Endothelial cell of umbilical vein (primary cell): ENCODE results near the gene TSPAN8. TPM values are rescaled to one million over a fixed set of nuclear protein-coding genes. Genes with fewer than 3 reads are reported as not detected.

Experiments used
- BruUV-seq: library from RNA; stranded (reverse); fragments of 400-500 nt; replicated peaks from 2 replicates; lab custom pipeline; 2021; lab: Mats Ljungman, UMichigan
- CTCF ChIA-PET: fragments of 300-600, 350-600 bp; sonication (Branson Sonifier 250); formaldehyde crosslinking; loops from one replicate; lab custom pipeline; 2021; ENCODE audit warnings: antibody characterized with exemption, inconsistent platforms; lab: Charles Lee
- POLR2A ChIA-PET: fragments of 300-600, 350-600 bp; sonication (Branson Sonifier 250); formaldehyde crosslinking; loops from one replicate; lab custom pipeline; 2021; ENCODE audit warnings: antibody characterized with exemption, inconsistent platforms; lab: Charles Lee
- DNase-seq: peaks from one replicate; pipeline ENCODE4 v3.0.0-alpha.2; 2011; ENCODE audit warnings: low read depth, low spot score
- FAIRE-seq: peaks from 2 replicates; lab custom pipeline; 2011; peaks lifted over from hg19 to GRCh38; lab: Jason Lieb, UNC
- H2AFZ ChIP-seq: 2 replicates; pipeline ENCODE4 v1.6.0; 2012; ENCODE audit warnings: low read depth, low read length, control low read depth, inconsistent platforms
- H3K27ac ChIP-seq: 2 replicates; pipeline ENCODE4 v1.5.1; 2011; ENCODE audit warnings: low read depth, mild to moderate bottlenecking, control low read depth, low read length, moderate library complexity; ENCODE audit not compliant: insufficient read depth
- H3K27me3 ChIP-seq, 2 experiments: 2 replicates each; pipeline versions ENCODE4 v1.6.0 to v1.6.1; 2011; ENCODE audit warnings: low read length in 2 of 2, mixed read lengths in 1 of 2; ENCODE audit not compliant: control insufficient read depth in 2 of 2, insufficient read depth in 2 of 2
- H3K36me3 ChIP-seq, 2 experiments: 2 replicates in 1 of 2; 3 replicates in 1 of 2; pipeline ENCODE4 v1.5.1; 2011; ENCODE audit warnings: low read length in 2 of 2, mild to moderate bottlenecking in 1 of 2, moderate library complexity in 1 of 2; ENCODE audit not compliant: control insufficient read depth in 2 of 2, insufficient read depth in 2 of 2; ENCODE audit errors: extremely low read depth in 1 of 2
- H3K4me1 ChIP-seq: 3 replicates; pipeline ENCODE4 v1.5.1; 2011; ENCODE audit warnings: mild to moderate bottlenecking, low read length; ENCODE audit not compliant: control insufficient read depth, insufficient read depth; ENCODE audit errors: extremely low read depth
- H3K4me2 ChIP-seq: 2 replicates; pipeline ENCODE4 v1.6.1; 2011; ENCODE audit warnings: low read length, control low read depth, mixed read lengths; ENCODE audit not compliant: insufficient read depth
- H3K4me3 ChIP-seq, 3 experiments: fragments of 200-600 bp in 1 of 3; sonication (generic), shearing (Covaris generic) in 1 of 3; replicated peaks in 1 of 3; 2 replicates each; pipeline ENCODE4 v1.5.1; 2011 to 2016; ENCODE audit warnings: control low read depth in 3 of 3, low read length in 3 of 3, mild to moderate bottlenecking in 2 of 3, inconsistent platforms in 1 of 3, low read depth in 1 of 3, moderate library complexity in 1 of 3; ENCODE audit not compliant: insufficient read depth in 1 of 3
- H3K79me2 ChIP-seq: 2 replicates; pipeline ENCODE4 v1.6.0; 2012; ENCODE audit warnings: low read length, inconsistent platforms; ENCODE audit not compliant: control insufficient read depth, insufficient read depth
- H3K9ac ChIP-seq: replicated peaks from 2 replicates; pipeline ENCODE3; 2011; ENCODE audit warnings: low read length, control low read depth; ENCODE audit not compliant: insufficient read depth; ENCODE audit errors: extremely low read depth
- H3K9me1 ChIP-seq: replicated peaks from 3 replicates; pipeline ENCODE4 v1.6.0; 2011; ENCODE audit warnings: mild to moderate bottlenecking, low read length; ENCODE audit not compliant: control insufficient read depth, insufficient read depth; ENCODE audit errors: extremely low read depth
- H3K9me3 ChIP-seq: replicated peaks from 2 replicates; pipeline ENCODE4 v1.5.1; 2012; ENCODE audit warnings: low read length, inconsistent platforms; ENCODE audit not compliant: control insufficient read depth, insufficient read depth
- H4K20me1 ChIP-seq: replicated peaks from 2 replicates; pipeline ENCODE3; 2011; ENCODE audit warnings: mild to moderate bottlenecking, low read length; ENCODE audit not compliant: control insufficient read depth, insufficient read depth; ENCODE audit errors: extremely low read depth
- EZH2 ChIP-seq: IDR thresholded peaks from 2 replicates; pipeline ENCODE4 v1.6.1; 2012; ENCODE audit warnings: borderline replicate concordance, low read depth, mild to moderate bottlenecking, moderate library complexity, low read length, inconsistent platforms; ENCODE audit not compliant: severe bottlenecking
- FOS ChIP-seq: IDR thresholded peaks from 2 replicates; pipeline ENCODE4 v1.6.1; 2011; ENCODE audit warnings: mild to moderate bottlenecking, low read length, moderate library complexity, borderline replicate concordance; ENCODE audit not compliant: insufficient read depth
- GATA2 ChIP-seq: IDR thresholded peaks from 2 replicates; pipeline ENCODE4 v1.7.0; 2011; ENCODE audit warnings: low read depth, mild to moderate bottlenecking, moderate library complexity, mixed read lengths, low read length; ENCODE audit not compliant: insufficient read length, insufficient read depth
- JUN ChIP-seq: IDR thresholded peaks from 2 replicates; pipeline ENCODE4 v1.6.1; 2011; ENCODE audit warnings: borderline replicate concordance, low read depth; ENCODE audit not compliant: insufficient read length, insufficient read depth
- MYC ChIP-seq: IDR thresholded peaks from one replicate; pipeline ENCODE4 v1.6.1; 2011; ENCODE audit warnings: mild to moderate bottlenecking, low read depth, low read length
- POLR2A ChIP-seq: IDR thresholded peaks from 2 replicates; pipeline ENCODE4 v1.6.1; 2012; ENCODE audit warnings: low read depth, mild to moderate bottlenecking, control low read depth, low read length
- POLR2AphosphoS5 ChIP-seq: IDR thresholded peaks from 2 replicates; pipeline ENCODE4 v1.6.1; 2012; ENCODE audit warnings: low read depth, mild to moderate bottlenecking, control low read depth, low read length, moderate library complexity; ENCODE audit not compliant: insufficient read depth
- dilution Hi-C: fragments of 300-500 bp; cut with MboI; formaldehyde crosslinking; loops from one replicate; pipeline ENCODE4 v1.15.0; 2019; ENCODE audit warnings: low sequenced_read_pairs; ENCODE audit not compliant: extremely low pct_ligation_motif_present
- intact Hi-C: fragments of 100-400 bp; cut with micrococcal nuclease; formaldehyde crosslinking; loops from one replicate; pipeline ENCODE4 v1.10.0; 2022
- polyA plus RNA-seq, 4 experiments: library from polyadenylated mRNA; depleted of rRNA in 3 of 4; stranded (reverse) in 3 of 4; unstranded in 1 of 4; fragments of >200 nt; gene quantifications; 2 replicates each; pipeline versions ENCODE4 v1.2.1 to v1.2.3, GENCODE V29; 2011 to 2012; ENCODE audit warnings: missing spikeins in 1 of 4
- total RNA-seq: library from RNA; stranded (reverse); gene quantifications from 2 replicates; pipeline ENCODE4 v1.2.3, GENCODE V29; 2021
- TF ChIP-seq, protein P1 (sequence below), 2 donors: IDR thresholded peaks; 1 replicate in 1 of 2; 2 replicates in 1 of 2; pipeline ENCODE4 v1.5.1; 2011; ENCODE audit warnings: low read length in 2 of 2, mild to moderate bottlenecking in 2 of 2, moderate library complexity in 2 of 2, control low read depth in 1 of 2, inconsistent platforms in 1 of 2, low read depth in 1 of 2; ENCODE audit not compliant: insufficient read depth in 1 of 2; ENCODE audit errors: extremely low read depth in 1 of 2
- TF ChIP-seq, protein P2 (sequence below): IDR thresholded peaks from 2 replicates; pipeline ENCODE4 v1.6.1; 2011; ENCODE audit not compliant: insufficient read depth, insufficient read length

The TSPAN8 gene
- total and polyA plus RNA-seq, 2 donors (not counting 3 experiments of a cell fraction or from before 2014, with no cell fraction given), result 1.2 to 1.6 TPM

DNA sequence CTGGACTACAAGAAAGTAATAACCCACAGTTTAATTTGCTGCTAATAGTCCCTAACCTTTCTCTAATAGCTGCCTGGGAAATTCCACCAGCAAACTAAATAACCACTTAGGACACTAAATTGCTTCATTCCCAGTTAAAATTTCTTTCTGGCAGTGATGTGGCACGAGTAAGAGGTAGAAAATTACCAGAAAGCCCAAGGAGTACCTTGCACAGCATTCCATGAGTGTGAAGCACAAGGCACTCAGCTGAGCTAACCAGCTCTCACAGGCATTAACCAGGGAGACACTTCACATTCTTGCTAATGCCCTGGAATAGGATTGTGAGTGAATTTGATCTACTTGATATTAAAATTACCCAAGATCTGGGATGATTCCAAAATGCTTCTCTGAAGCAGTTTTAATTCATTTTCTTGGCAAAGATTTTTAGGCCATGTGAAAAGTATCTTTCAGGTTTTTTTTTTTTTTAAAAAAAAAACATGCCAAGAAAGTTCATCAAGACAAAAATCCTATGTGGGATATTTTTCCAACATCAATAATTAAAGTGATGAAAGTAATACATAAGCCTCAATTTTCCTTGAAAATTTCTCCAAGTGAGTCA is 29.5 kb downstream of the TSPAN8 start:
- TF ChIP-seq JUN, result no peak
- TF ChIP-seq EZH2, result no peak
- TF ChIP-seq, protein P1, sequence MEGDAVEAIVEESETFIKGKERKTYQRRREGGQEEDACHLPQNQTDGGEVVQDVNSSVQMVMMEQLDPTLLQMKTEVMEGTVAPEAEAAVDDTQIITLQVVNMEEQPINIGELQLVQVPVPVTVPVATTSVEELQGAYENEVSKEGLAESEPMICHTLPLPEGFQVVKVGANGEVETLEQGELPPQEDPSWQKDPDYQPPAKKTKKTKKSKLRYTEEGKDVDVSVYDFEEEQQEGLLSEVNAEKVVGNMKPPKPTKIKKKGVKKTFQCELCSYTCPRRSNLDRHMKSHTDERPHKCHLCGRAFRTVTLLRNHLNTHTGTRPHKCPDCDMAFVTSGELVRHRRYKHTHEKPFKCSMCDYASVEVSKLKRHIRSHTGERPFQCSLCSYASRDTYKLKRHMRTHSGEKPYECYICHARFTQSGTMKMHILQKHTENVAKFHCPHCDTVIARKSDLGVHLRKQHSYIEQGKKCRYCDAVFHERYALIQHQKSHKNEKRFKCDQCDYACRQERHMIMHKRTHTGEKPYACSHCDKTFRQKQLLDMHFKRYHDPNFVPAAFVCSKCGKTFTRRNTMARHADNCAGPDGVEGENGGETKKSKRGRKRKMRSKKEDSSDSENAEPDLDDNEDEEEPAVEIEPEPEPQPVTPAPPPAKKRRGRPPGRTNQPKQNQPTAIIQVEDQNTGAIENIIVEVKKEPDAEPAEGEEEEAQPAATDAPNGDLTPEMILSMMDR (IDR thresholded peaks at IDR 0.05; ENCODE audit: extremely low read depth in 1 of 2, insufficient read depth in 1 of 2, low read depth in 1 of 2, low read length in 2 of 2), result no peak
- no peak for TF ChIP-seq POLR2AphosphoS5
- TF ChIP-seq, protein P2, sequence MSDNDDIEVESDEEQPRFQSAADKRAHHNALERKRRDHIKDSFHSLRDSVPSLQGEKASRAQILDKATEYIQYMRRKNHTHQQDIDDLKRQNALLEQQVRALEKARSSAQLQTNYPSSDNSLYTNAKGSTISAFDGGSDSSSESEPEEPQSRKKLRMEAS, result no peak
- TF ChIP-seq POLR2A, result no peak
- no peak for TF ChIP-seq MYC
- TF ChIP-seq GATA2, result no peak
- no peak for TF ChIP-seq FOS
- H3K27me3 ChIP-seq, result no peaks in the 10 kb centered on the region
- H3K36me3 ChIP-seq, result no peaks in the 10 kb centered on the region
- no peaks in the 10 kb centered on the region for H3K4me1 ChIP-seq
- DNase-seq (no peak), FAIRE-seq (no peak)
- no peaks in the 10 kb centered on the region for H3K79me2 ChIP-seq
- BruUV-seq, result no TSS peak
- H3K4me2 ChIP-seq, result no peak overlapping the region
- no peak overlapping the region for H3K9ac ChIP-seq
- no peaks in the 10 kb centered on the region for H3K9me3 ChIP-seq
- H2AFZ ChIP-seq, result no peak overlapping the region
- H3K9me1 ChIP-seq, result no peaks in the 10 kb centered on the region
- ChIA-PET CTCF (interaction anchor here (0.8 to 1.1 kb wide), 2 partner anchors 11 to 264 kb away, joined by 3 read pairs; no protein-coding TSS in a partner anchor), POLR2A (interaction anchor here (0.7 kb wide), 1 partner anchor 11 kb away, joined by 4 read pairs; no protein-coding TSS in a partner anchor)
- intact Hi-C loops, result loop anchor here (5.0 kb wide), 1 partner anchor 46 kb away; no protein-coding TSS in a partner anchor
- no peaks in the 10 kb centered on the region for H4K20me1 ChIP-seq
- dilution Hi-C loops, result no loop called here
- no peak overlapping the region for H3K27ac ChIP-seq
- no peak overlapping the region for H3K4me3 ChIP-seq
